ENCODE measurements around the gene UBE2U.

GRCh38 chr1:64197076-64197475 lies 6.3 kb upstream of the UBE2U start:
- no peak for TF ChIP-seq CTCF (IDR thresholded peaks at IDR 0.05 in 2 of 3, conservative IDR thresholded peaks at IDR 0.05 in 1 of 3; ENCODE audit: borderline replicate concordance in 1 of 3, insufficient read depth in 1 of 3, low read depth in 2 of 3, low read length in 2 of 3)
- no peak for TF ChIP-seq POLR2A (IDR thresholded peaks at IDR 0.05; ENCODE audit: borderline replicate concordance, extremely low read depth, insufficient read depth, insufficient read length)
- no peak for TF ChIP-seq CEBPB (IDR thresholded peaks at IDR 0.05; ENCODE audit: low read depth)
- no peak for TF ChIP-seq ELF1 (IDR thresholded peaks at IDR 0.05; ENCODE audit: borderline replicate concordance, low read depth)
- TF ChIP-seq ZNF274 (IDR thresholded peaks at IDR 0.05; ENCODE audit: low read depth, low read length), result no peak
- no peak for TF ChIP-seq SP1 (IDR thresholded peaks at IDR 0.05; ENCODE audit: low read depth)
- TF ChIP-seq EZH2 (IDR thresholded peaks at IDR 0.05), result no peak
- no peak for TF ChIP-seq YY1 (IDR thresholded peaks at IDR 0.05; ENCODE audit: extremely low read depth, insufficient replicate concordance, low read depth, low read length)
- TF ChIP-seq CBX3 (IDR thresholded peaks at IDR 0.05; ENCODE audit: low read depth), result no peak
- no peak for TF ChIP-seq ZFX (IDR thresholded peaks at IDR 0.05)
- no peak for TF ChIP-seq RAD21 (IDR thresholded peaks at IDR 0.05; ENCODE audit: low read depth)
- no peak for TF ChIP-seq MAX (IDR thresholded peaks at IDR 0.05)
